ENCODE results near the gene IL12B.
"Not testable (repeated sequence)": the region's sequence is repeated elsewhere in the genome, so short reads cannot be mapped to it uniquely, and the experiment has no call there.

Gene IL12B

DNA sequence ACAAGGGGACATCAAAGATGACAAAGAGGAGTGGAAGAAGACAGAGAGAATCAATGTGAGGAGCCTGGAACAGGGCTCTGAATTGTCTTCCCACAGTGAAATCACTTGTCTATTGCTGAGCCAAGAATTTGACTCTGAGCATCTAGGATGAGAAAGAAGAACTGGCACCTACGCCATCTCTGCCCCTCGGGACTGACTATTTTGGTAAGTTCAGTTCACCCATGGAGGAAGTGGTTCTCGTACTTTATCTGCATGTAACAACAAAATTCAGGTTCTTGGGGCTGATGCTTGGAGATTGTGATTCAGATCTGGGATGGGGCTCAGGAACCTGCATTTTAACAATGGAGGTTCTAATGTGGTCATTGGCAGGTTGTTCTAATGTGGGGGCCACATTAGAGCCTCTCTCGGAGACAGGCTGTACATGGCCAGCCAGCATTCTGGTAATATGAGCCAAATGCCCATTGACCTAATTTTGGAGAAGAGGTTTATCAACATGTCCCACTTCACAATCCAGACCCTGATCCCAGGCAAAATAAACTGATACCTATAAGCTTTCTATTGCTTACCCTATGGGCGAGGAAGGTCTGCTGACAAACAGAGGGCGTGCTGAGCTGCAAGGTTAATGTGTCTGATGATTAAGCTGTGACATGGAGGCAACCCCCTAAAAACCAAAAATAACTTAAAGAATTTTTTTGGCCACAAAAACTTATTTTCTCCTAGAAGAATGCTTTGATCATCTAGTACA, 2.7 kb upstream of the IL12B start:
- DNase-seq: no peak

DNA sequence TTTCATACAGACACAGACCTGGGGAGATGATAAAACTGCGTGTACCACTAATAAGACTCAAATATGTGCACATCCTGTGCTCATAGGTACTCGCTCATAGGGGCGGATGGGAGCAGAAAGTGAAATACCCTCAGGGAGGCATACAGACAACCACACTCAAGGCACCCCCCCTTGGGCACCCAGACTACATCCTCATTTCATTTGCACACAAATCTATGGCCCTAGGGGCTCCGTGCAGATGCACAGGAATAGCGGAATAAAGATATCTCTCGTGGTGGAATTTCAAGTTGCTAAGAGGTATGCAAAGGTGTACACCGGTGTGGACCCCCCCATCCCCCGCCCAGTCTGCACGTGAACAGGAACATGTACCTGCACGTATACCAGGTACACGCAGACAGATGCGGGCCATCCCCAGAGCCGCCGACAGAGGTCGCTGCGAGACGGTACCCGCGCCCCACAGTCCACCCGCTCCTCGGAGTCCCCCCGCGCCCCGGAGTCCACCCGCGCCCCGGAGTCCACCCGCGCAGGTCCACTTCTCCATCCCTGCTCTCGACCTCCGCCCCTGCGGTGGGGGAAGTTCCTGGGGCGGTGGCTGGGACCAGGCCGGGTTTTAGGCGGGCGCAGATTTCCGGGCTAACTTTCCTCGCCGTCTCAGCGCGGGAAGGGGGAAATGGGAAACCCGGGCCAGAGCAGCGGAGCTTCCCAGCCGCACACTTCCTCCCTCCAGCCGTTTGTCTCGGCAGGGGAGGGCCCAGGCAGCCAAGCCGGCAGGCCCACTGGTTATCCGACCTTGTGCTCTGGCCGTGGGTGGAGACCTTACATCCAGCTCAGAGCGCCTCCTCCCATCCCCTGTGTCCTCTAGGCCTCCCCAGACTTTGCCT, 1.0 kb upstream of the IL12B start:
- peak in 1 of 2 experiments; percentile 42 for DNase-seq

DNA sequence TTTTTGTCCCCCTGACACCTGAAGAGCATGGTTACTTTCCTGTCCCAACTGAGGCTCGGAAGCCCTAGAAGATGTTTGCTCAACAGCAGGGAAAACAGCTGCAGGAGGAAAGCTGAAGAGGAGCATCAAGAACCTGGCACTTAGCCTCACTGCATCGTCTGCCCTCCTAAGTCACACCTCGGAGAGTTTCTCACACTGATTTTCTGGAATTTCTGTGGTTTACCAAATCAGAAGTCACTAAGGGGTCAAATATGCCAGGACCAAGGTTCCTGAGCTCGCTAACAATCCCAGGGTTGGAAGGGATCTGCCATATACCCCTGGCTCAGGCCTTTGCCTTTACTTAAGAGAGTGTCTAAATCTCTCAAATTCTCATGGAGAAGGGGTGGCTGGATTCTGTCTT, 5.3 kb downstream of the IL12B start:
- DNase-seq: no peak

DNA sequence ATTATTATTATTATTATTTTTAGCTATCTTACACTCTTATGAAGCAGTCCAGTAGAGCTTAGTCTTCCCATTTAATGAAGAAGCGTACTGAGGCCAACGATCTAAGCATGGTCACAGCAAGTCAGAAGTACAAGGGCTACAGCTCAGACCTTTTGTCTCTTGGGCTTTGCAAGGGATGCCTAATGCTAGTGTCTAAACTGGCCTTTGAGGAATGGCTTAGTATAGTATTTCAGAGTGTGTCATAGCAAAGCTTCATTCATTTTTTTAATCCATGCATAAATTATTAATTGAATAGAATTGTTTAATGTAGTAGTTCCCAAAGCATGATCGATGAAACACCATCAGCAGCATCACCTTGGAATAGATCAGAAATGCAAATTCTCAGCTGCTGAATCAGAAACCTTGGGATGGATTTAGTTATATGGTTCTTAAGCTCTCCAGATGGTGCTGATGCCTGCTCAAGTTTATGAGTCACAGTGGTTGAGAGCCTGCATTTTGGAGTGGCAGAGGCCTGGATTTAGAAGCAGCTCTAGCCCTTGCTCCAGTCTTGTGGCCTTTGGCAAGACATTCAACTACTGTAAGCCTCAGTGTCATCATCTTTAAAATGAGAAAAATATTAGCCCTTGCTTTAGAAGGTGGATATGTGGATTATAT, 6.1 kb downstream of the IL12B start:
- peak in 1 of 2 experiments; percentile 47 for DNase-seq

DNA sequence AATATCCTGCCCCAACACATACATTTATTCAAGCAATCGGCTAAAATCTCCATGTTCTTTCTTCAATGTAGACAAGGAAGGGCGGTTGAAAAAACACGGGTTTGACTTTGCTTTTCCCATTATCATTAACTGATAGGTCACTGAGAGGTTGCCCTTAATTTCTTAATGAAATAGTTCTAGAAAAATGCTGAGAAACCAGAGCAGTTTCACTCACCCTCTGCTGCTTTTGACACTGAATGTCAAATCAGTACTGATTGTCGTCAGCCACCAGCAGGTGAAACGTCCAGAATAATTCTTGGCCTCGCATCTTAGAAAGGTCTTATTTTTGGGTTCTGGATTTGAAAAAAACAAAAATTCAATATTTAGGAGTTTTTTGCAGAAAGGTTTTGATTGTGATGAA, 8.1 kb downstream of the IL12B start:
- DNase-seq: no peak

DNA sequence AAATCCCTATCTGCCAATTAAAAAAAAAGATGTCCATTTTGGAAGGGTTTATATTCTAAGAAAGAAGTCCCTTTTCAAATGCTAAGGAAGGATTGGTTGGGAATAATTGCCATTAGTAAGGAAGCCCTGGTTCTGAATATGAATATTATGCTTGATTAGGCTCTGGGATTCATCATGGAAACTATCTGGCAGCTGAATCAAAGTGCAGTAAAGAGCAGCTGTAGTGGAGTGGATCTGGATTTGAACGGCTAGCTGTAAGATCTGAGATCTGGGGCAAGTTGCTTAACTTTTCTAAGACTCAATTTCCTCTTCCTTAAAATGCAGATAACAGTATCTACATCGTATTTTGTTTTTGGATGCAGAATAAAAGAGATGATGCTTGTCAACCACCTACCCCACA, 10.5 kb downstream of the IL12B start:
- no peak for DNase-seq

DNA sequence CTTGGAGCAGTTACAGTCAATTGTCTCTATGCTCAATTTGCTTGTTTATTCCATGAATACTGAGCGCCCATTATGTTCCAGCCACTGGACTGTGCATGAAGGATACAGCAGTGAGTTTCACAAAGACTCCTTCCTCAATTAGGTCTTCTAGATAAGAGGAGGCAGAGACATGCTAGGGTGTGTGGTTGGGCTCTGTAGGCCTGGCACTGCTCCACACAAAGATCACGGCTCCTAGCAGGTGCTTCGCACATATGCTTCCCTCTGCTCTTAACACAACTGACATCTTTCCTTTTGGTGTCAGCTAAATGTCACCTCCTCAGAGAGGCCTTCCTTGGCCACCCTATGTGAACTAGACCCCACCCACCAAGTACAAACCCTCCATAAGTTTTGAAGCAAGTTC, 10.9 kb downstream of the IL12B start:
- no peak for DNase-seq

DNA sequence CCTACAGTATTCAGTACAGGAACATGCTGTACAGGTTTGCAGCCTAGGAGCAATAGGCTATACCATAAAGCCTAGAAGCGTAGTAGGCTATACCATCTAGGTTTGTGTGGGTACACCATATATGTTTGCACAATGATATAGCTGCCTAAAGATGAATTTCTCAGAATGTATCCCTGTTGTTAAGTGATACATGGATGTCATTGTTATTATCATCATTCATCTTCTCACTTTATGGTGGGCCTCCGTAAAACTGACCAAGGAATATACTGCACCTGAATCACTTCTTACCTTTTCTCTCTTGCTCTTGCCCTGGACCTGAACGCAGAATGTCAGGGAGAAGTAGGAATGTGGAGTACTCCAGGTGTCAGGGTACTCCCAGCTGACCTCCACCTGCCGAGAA, 11.8 kb downstream of the IL12B start:
- no peak for DNase-seq

DNA sequence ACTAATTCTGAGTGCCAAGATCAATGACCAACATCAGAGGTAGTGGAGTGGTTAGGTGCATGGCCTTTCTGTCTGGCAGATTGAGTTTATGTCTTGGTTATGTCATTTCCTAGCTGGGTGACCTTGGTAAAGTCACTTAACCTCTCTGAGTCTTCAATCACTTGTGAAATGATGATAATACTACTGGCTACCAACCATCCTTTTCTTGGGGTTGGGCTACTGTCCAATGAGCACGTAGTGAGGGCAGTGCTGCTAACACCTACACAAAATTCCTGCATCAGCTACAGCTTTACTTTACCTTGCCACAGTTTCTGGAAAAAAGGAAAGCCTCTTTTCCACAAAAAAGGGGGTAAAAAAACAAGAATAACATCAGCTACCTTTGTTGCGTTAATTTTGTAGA, 12.4 kb downstream of the IL12B start:
- DNase-seq: no peak

DNA sequence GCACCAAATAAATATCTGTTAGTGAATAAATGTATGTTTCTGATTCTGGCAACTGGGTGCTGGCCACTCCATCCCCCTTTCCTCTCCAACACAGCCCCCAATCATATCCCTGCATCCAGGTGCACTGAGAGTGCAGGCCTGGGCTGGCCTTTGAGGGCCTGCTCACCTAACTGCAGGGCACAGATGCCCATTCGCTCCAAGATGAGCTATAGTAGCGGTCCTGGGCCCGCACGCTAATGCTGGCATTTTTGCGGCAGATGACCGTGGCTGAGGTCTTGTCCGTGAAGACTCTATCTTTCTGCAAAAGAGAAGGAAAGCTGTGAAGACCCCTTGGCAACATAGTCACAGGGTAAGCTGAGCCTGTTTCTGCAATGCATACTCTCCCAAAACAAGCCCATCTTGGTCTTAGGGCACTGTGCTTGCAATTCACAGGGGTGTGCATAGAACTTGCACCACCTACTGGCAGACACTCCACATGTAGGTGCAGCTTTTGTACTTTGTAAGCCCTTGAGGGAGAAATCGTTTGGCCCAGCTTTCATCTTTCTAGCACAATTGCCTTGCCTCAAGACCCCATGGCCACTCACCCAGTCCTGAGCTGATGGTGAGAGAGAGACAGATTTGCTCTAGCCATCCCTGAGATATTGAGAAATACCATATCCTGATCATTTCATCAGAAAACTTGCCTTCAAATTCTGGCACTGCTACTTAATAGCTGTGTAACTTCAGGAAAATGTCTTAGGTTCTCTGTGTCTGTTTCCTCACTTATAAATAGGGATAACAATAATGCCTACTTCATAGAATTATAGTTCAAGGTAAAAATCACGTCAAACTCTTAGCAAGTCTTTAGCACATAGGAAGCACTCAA, 13.5 kb downstream of the IL12B start:
- peak in 1 of 2 experiments; percentile 57 for DNase-seq

DNA sequence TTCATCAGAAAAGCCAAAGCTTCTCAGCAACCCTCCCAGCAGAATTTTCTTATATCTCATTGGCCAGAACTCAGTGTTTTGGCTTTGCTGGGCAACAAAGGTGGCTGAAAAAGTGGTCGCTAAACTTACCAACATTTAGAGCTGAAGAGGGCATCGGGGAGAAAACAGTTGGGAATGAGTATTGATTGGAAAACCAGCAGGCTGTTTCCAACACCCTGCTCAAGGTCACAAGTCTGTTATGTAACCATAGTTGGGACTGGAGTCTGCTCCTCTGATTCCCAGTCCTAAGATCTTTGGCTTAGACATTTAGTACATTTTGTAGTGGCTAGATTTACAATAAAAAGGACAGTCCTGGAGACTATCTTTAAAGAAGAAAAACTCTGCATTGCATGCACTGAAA, 17.1 kb downstream of the IL12B start:
- DNase-seq: no peak

DNA sequence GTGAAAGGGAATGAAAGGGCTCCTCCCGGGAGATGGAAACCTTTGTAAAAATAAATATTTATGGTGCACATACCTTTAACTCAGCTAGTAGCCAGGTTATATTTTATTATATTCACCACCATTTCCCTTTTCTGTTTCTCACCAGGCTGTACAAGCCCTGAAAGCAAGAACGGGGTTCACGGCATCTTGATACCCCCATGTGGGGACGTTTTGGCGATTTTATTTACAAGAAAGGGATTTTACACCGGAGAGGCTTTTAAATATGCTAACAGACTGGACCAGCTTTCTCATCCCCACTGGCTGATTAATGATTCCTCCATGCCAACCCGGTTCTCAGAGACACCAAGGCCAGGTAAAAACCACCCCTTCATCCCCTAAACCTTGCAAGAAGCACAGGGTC, 19.2 kb downstream of the IL12B start:
- DNase-seq: no peak

DNA sequence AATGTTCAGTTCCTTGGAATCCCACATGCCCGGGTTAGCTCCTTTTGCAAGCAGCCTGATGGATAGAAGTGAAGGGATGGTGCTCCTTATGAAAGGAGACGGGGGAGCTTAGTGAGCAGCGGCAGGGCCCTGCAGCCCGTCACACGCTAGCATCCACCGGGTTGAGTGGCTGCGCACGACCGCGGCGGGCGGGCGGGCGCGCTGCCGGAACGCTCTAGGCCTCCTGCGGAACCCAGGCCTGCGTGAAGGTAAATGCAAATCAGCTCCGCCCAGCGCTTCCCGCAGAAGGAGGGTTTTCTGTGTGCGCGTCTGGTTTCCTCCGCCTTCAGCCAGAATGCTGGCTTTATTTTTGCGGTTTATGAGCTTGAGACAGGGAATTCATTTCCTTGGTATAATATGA, 19.8 kb downstream of the IL12B start:
- DNase-seq: no peak

DNA sequence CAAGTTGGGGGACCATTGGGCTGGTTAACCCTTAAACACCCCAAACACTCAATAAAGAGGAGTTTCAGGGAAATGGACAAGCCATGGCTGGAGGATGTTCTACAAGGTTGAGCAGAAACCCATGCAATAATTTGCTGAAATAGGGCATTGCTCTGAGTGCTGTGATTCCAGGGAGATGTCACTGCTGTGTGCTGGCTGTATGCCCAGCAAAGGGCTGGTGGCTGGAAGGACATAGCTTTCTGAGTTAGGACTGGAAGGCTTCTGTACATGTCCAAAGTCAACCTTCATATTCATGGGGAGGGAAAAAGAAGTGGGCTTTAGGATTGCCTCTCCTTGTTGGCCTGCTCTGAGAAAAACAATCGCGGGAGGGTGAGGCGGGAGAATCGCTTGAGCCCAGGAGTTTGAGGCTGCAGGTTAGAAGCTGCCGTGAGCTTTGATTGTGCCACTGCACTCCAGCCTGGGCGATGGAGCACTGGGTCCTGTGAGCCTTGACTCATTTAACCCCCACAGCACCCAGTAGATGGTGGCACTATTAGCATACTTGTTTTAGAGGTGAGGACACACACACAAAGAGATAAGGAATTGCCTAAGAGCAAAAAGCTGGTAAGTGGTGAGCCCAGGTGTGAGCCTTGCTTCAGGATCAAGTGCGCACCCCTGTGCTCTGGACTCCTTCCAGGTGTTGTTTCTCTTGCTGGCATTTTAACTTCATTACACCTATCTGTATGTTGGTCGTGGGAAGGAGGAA, 20.4 kb downstream of the IL12B start:
- DNase-seq: peak in 1 of 2 experiments; percentile 12

DNA sequence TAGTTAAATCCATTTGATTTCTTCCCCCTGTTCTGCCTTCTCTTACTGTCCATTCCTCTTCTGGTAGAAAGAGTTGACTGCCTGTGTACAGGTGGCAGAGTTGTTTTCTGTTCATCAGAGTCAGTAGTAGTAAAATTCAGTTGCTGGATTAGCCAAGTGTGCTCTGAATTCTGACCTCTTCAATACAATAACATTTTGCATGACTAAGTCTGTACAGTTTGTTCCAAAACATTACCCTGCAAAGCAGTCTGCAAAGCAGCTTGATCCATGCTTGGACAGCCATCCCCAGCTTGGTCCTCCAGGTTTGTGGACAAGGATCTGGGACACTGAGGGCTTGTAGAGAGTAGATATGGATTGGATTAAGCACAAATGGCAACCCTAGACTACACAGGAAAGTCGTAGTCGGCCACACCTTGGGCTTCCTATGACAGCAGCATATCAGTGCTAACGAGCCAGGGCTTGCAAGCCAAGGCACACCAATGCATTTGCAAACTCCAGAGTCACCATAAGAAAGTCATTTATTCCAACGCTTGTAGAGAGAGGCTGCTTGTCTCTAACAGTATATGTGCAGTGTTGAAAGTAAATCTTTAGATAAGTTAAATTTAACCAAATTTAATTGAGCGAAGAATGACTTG, 25.2 kb downstream of the IL12B start:
- no peak for DNase-seq

DNA sequence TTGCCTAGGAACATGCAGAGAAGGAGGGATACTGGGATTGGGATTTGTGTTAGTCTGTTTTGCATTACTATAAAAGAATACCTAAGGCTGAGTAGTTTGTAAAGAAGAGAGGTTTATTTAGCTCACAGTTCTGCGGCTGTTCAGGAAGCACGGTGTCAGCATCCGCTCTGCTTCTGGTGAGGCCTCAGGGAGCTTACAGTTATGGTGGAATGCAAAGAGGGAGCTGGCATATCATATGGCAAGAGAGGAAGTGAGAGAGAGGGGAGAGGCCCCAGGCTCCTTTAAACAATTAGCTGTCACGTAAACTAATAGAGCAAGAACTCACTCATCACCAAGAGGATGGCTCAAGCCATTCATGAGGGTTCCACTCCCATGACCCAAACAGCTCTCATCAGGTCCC, 27.0 kb downstream of the IL12B start:
- DNase-seq: no peak

DNA sequence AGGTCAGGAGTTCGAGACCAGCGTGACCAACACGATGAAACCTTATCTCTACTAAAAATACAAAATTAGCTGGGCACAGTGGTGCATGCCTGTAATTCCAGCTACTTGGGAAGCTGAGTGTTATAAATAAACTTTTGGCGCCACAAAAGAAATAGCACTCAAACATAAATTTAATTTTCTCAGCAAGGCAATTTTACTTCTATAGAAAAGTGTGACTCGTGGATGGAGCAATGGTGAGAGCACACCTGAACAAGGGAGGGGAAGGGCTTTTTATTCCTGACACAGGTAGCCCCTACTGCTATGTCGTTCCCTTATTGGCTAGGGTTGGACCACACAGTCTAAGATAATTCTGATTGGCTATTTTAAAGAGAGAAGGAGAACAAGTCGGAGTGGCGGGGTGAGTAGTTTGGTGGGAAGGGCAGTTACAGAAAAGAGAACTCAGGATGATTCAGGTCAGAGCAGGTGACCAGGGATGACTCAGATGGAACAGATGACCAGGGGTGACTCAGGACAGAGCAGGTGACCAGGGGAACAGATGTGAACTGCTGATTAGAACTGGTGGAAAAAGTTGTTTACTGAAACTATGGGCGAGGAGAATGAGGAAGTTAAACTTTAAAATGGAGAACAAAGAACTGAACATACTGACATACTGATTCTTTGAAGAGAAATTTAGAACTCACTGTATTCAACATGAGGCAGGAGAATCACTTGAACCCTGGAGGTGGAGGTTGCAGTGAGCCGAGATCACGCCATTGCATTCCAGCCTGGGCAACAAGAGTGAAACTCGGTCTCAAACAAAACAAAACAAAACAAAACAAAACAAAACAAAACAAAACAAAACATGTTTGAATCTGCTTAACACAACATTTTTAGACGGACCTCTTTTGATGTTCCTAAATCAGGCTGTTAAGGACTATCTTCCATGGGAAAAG, 28.1 kb downstream of the IL12B start:
- not testable (repeated sequence) for DNase-seq

DNA sequence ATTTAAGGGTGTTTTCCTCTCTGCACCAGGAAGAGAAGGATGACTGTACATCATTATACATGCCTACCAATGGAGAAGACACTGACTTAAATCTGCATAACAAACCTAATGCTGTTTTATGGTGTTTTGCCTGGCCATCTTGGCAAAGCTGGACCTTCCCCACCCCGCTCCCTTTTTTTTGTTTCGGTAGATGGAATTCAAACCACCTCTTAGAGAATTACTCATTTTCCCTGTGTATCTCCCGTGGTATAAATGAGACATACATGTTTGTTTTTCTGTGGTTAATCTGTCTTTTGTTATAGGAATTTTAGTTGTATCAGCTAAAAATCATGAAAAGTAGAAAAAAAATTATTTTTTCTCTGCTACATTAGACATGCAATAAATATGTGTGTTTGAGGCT, 28.8 kb downstream of the IL12B start:
- DNase-seq: no peak

DNA sequence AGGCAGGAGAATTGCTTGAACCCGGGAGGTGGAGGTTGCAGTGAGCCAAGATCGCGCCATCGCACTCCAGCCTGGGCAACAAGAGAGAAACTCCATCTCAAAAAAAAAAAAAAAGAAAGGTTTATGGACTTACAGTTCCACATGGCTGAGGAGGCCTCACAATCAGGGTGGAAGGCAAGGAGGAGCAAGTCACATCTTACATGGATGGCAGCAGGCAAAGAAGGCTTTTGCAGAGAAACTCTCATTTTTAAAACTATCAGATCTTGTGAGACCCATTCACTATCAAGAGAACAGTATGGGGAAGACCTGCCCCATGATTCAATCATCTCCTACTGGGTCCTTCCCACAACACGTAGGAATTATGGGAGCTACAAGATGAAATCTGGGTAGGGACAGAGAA, 33.0 kb downstream of the IL12B start:
- DNase-seq: not testable (repeated sequence)

DNA sequence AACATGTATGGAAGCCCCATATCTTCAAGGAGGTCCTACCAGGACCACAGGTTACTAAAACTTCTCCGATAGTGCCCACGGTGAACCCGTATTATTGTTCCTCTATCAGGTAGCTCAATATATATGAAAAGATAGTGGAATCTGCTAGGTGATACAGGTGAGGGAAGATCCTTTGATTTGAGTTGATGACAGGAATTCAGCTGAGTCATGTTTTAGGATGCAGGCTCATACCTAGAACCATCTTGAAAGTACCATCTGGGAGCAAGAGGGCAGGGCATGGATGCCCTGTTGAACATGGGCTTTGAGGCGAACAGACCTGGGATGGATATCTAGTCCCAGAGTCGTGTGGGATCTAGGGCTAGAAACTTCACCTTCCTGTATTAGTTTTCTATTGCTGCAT, 35.4 kb downstream of the IL12B start:
- no peak for DNase-seq

All from NCI-H446 (cell line).